NCI-H2029 (cell line): ENCODE results near the gene GAS6.
"Not testable (repeated sequence)": the region's sequence is repeated elsewhere in the genome, so short reads cannot be mapped to it uniquely, and the experiment has no call there.

Experiments used
- DNase-seq: peaks from one replicate; lab custom pipeline; 2025; lab: John Stamatoyannopoulos, UW

GAS6 gene

DNA sequence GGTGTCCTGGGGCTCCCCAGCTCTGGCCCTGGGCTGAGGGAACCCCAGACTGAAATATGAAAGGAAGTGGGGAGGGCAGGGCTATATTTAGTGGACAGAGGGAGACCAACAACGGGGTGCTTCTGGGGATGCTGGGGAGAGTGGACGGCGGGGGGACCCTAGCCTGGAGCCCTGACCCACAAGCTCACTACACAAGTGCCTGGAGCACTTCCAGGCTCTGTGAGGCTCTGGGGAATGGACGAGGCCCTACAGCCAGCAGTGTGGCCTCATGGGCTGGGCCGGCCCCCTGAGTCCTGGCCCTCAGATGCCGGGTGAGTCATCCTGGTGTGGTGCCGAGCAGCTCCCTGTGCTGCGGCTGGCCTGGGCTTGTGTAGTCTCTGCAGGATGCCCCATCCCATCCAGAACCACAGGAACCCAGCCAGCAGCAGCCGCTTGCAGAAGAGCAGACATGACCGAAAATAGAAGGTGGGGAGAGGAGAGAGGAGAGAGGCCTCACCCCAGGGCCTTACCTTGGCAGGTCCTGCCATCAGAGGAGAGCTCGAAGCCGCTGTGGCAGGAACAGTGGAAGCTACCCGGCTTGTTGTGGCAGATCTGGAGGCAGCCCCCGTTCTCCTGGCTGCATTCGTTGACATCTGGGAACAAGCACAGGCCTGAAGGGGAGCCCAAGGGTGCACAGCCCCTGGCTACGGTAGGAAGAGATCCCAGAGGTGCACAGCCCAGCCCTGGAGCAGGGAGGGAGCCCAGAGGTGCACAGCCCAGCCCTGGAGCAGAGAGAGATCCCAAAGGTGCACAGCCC lies 26.1 kb downstream of the GAS6 start:
- no peak for DNase-seq

- DNase-seq, result no peak
Measured at GRCh38 chr13:113836768-113837559, 26.9 kb downstream of the GAS6 start.

- DNase-seq, result no peak
Measured at GRCh38 chr13:113835461-113836270, 28.2 kb downstream of the GAS6 start.

- DNase-seq, result no peak
Measured at GRCh38 chr13:113834496-113835200, 29.2 kb downstream of the GAS6 start.

GRCh38 chr13:113834006-113834405 lies 29.9 kb downstream of the GAS6 start:
- not testable (repeated sequence) for DNase-seq

DNA sequence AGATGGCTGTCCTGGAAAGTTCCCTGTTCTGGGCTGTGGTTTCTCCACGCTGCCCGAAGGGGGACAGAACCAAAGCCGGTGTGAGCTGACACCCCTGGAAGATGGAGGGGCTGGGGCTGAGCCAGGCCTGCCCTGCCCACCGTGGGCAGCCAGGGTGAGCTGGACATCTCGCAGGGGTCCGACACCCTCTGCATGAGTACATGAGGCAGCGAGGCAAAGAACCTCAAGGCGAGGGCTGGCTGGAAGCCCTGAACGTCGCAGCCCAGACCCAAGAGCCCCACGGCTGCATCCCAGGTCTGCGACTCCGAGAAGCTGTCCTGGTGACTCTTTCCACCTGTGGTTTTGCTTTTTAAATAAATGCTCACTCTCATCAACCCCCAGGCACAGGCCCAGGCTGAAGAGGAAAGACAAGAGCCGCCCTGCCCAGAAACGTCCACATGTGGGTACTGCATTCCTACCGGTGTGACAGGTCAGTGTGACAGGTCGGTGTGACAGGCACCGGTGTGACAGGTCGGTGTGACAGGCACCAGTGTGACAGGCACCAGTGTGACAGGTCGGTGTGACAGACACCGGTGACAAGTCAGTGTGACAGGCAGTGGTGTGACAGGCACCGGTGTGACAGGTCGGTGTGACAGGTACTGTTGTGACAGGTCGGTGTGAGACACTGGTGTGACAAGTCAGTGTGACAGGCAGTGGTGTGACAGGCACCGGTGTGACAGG lies 30.6 kb downstream of the GAS6 start:
- no peak for DNase-seq

DNA sequence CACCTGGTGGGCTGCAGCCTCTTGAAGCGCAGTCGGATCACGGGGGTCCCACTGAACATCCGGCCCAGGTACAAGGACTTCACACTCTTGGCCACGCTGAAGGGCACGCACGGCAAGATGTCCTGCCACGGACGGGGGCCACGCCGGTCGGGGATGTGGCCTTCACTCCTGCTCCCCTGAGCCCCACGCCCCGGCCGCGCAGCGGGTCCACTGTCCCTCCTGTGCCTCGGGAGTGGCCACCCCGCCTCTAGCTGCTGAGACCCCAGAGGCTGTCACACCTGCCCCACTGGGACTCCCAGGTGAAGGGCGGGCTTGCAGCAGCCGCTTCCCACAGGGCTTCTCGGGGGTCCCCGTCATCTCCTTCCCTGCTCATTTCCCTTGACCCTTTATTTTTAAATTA lies 31.2 kb downstream of the GAS6 start:
- no peak for DNase-seq

DNA sequence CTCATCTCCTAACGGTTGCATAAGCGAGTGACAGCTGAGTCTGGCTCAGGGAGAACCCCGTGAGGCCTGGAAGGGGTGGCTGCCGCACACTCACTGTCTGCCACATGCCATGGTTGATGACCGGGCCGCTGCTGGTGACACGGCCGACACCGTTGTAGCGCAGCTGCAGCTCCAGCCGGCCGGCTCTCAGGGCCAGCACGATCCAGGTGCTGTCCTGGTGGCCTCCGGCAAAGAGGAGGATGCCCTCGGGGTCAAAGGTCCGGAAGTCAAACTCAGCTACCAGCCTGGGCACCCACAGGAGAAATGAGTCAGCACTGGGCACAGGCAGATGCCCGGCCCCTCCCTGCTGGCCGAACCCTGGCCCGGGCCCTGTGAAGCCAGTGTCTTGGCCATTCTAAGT lies 31.7 kb downstream of the GAS6 start:
- no peak for DNase-seq

DNA sequence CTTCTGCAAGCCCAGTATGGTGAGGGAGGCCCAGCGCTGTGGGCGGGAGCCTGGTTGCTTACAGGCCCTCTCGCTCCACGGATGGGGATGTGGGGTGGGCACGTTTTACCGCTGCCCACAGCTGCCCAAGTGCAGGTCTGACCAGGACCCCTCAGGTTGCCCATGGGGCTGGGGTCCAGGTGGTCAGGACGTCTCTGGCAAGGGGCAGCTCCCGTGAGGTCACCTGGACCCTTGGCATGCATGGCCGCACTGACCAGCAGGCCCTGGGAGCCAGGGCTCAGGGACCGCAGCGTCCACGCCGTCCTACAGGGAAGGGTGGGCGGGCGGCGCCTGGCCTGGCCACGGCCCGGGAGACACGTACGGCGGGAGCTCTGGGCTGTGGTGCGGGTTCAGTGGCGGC lies 32.8 kb downstream of the GAS6 start:
- DNase-seq, result no peak

- not testable (repeated sequence) for DNase-seq
Measured at GRCh38 chr13:113830426-113830950, 33.4 kb downstream of the GAS6 start.

- no peak for DNase-seq
Measured at GRCh38 chr13:113828282-113828825, 35.5 kb downstream of the GAS6 start.

DNA sequence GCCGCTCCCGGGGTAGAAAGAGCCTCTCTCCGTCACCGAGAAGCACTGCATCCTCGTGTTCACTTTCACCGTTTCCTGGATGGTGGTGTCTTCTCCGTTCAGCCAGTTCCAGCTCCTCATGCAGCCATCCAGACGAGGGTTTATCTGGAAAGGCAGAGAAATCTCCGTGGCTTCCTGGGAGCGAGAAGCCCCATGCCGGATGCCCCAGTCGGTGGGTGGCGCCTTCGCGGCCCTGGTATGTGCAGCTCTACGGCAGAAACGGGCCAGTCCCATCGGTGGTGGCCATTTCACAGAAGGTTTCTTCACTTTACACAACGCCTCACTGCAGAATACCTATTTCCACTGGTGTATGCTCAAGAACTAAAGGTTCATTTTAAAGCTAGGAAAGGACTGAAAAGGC lies 36.9 kb downstream of the GAS6 start:
- DNase-seq, result no peak

DNA sequence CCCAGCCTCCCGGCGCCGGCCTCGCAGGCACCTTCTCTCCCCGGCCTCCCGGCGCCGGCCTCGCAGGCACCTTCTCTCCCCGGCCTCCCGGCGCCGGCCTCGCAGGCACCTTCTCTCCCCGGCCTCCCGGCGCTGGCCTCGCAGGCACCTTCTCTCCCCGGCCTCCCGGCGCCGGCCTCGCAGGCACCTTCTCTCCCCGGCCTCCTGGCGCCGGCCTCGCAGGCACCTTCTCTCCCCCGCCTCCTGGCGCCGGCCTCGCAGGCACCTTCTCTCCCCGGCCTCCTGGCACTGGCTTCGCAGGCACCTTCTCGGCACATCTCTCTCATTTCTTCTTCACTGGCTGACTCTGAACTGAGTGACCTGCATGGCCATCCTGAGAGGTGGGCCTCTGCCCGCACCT lies 37.4 kb downstream of the GAS6 start:
- DNase-seq, result not testable (repeated sequence)

- DNase-seq, result no peak
Measured at GRCh38 chr13:113825841-113826240, 38.0 kb downstream of the GAS6 start.

GRCh38 chr13:113823771-113824170 lies 40.1 kb downstream of the GAS6 start:
- DNase-seq, result no peak

DNA sequence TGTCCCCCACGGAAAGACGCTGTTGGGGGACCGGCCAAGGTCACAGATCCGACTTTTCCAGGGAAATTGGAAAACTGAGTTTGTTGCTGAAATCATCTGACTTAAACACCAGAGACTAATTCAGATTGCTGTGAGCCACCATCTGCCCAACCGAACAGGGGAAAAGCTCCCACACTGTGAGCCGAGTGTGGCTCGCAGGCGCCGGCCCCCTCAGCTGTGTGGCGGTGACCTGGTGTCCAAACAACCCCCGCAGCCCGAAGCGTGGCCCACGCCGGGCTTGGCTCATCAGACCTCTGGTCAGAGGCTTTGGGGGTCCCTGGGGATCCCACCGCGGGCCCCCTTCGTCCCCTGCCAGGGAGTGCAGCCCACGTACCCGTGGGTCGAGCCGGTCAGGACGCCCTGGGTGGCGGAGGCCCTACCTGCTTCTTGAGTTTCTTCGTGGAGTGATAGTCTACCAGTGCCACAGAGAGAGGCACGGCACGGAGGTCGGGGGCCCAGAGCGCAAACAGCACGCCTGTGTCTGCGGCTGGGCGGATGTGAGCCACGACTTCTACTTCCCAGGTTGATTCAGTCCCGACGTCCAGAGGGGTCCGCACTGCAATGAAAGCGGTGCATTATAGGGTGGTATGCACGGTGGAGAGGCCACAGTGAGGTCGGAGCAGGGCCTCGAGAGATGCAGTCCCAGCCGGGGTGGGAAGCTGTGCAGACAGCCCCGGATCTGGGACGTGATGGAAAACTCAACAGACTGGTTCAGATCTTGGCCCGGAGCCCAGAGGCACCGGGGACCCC lies 40.7 kb downstream of the GAS6 start:
- no peak for DNase-seq

DNA sequence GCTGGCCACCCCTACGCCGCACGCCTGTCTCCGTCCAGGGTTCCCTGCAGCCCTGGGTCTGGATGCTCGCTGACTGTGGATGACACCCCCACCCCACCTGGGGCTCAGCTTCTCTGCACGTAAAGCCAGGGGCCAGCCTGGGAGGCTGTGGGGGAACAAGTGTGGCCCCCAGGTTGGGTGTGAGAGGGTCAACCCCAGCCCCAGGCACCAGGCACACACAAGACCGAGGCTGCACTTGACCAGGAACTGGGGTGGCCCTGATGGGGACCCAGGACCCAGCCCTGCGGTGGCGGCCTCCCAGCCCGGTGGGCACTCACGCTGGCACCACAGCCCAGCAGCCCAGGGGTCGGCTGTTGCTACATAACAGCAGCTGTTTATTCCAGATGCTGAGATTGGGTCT lies 41.6 kb downstream of the GAS6 start:
- DNase-seq, result no peak

- DNase-seq, result no peak
Measured at GRCh38 chr13:113821847-113822246, 42.0 kb downstream of the GAS6 start.

DNA sequence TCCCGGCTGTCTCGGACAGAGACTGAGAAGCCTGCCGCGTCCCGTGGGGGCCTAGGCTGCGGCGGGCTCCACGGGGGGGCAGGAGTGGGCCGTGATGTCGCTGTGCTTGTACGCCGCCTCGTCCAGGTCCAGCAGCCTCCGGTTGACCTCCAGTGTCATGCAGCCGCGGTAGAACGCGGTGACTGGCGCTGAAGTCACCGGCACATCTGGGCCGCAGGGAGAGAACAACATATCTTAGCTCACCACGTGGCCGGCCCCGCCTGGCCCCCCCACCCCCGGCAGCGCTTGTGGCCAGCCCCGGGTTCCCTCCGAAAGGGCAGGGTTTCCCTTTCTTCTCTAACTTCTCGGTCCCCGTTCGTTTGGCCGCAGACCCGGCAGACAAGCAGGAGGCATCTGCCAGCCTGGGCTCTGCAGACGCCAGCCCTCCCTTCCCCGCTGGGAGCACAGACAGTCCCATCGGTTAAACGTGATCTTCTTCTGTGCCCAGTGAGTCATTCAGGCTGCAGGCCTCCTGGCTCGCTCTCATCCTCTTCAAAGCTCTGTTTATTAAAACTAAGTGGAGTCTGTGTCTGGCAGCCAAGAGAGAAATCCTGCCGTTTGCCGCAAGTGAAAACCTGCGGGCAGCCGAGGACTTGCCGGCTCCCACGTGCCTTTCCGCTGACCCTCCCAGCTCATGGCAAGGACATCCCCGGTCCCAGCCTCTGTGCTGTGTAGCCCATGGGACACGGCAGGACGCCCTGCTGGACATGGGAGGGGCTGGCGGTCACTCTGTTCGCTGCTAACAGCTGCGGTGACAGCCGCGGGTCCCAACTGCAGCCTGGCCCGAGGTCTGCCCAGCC lies 42.8 kb downstream of the GAS6 start:
- DNase-seq, result peak; percentile 56
